A549 (cell line): ENCODE results near the gene OR51G2.

Experiments used
- ELK1 ChIP-seq: fragments of 150-350 bp; IDR thresholded peaks from 2 replicates; pipeline ENCODE4 v1.6.1; 2014; ENCODE audit warnings: low read depth, mild to moderate bottlenecking, low read length
- TF ChIP-seq, protein P1 (sequence below): fragments of >200 bp; sonication (Bioruptor Twin); formaldehyde crosslinking; IDR thresholded peaks from 3 replicates; pipeline ENCODE4 v1.5.1; 2016

DNA sequence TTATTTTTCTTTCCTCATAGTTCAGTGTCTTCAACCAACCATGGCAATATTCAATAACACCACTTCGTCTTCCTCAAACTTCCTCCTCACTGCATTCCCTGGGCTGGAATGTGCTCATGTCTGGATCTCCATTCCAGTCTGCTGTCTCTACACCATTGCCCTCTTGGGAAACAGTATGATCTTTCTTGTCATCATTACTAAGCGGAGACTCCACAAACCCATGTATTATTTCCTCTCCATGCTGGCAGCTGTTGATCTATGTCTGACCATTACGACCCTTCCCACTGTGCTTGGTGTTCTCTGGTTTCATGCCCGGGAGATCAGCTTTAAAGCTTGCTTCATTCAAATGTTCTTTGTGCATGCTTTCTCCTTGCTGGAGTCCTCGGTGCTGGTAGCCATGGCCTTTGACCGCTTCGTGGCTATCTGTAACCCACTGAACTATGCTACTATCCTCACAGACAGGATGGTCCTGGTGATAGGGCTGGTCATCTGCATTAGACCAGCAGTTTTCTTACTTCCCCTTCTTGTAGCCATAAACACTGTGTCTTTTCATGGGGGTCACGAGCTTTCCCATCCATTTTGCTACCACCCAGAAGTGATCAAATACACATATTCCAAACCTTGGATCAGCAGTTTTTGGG, 37.2 kb downstream of the OR51G2 start, which contains the start of gene OR51T1:
- TF ChIP-seq ELK1, result no peak
- TF ChIP-seq, protein P1, sequence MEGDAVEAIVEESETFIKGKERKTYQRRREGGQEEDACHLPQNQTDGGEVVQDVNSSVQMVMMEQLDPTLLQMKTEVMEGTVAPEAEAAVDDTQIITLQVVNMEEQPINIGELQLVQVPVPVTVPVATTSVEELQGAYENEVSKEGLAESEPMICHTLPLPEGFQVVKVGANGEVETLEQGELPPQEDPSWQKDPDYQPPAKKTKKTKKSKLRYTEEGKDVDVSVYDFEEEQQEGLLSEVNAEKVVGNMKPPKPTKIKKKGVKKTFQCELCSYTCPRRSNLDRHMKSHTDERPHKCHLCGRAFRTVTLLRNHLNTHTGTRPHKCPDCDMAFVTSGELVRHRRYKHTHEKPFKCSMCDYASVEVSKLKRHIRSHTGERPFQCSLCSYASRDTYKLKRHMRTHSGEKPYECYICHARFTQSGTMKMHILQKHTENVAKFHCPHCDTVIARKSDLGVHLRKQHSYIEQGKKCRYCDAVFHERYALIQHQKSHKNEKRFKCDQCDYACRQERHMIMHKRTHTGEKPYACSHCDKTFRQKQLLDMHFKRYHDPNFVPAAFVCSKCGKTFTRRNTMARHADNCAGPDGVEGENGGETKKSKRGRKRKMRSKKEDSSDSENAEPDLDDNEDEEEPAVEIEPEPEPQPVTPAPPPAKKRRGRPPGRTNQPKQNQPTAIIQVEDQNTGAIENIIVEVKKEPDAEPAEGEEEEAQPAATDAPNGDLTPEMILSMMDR, result no peak
